HUES48 (cell line): ENCODE data around the gene IFT52.

ENCODE experiments used
- H3K27ac ChIP-seq: one replicate; pipeline ENCODE4 v1.7.0; 2013; ENCODE audit warnings: low read depth, low read length, inconsistent platforms
- H3K27me3 ChIP-seq: 2 replicates; pipeline ENCODE4 v1.6.1; 2013; ENCODE audit warnings: mild to moderate bottlenecking, low read length; ENCODE audit not compliant: control insufficient read depth, insufficient read depth
- H3K36me3 ChIP-seq: 2 replicates; pipeline ENCODE4 v1.6.1; 2013; ENCODE audit warnings: low read length; ENCODE audit not compliant: control insufficient read depth, insufficient read depth
- H3K4me1 ChIP-seq: 2 replicates; pipeline ENCODE4 v1.6.1; 2013; ENCODE audit warnings: mild to moderate bottlenecking, low read length; ENCODE audit not compliant: control insufficient read depth, insufficient read depth
- H3K4me3 ChIP-seq: 2 replicates; pipeline ENCODE4 v1.5.1; 2013; ENCODE audit warnings: mild to moderate bottlenecking, low read depth, low read length
- H3K9ac ChIP-seq: 2 replicates; pipeline ENCODE4 v1.6.1; 2013; ENCODE audit warnings: mild to moderate bottlenecking, low read depth, low read length, moderate library complexity
- H3K9me3 ChIP-seq: 2 replicates; pipeline ENCODE4 v1.6.1; 2013; ENCODE audit warnings: low read length; ENCODE audit not compliant: control insufficient read depth, insufficient read depth

Gene IFT52

DNA sequence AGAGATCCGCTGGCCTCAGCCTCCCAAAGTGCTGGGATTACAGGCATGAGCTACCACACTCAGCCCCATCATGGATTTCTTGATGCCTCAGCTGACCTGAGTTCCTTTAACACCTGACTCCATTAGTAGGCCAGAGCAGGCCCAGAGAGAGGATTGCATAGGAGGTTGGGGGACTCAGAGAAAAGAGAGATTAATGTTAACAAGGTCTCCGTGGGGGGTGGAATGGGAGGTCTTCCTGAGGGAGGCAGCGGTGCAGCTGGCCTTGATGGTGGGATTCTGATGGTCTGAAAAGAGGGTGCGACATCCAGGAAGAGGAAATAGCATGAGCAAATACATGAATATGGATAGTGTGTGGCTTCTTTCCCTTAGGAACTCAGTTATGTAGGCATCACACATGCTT, 22.0 kb upstream of the IFT52 start:
- H3K9me3 ChIP-seq = no peaks in the 10 kb centered on the region
- H3K27me3 ChIP-seq = no peaks in the 10 kb centered on the region

DNA sequence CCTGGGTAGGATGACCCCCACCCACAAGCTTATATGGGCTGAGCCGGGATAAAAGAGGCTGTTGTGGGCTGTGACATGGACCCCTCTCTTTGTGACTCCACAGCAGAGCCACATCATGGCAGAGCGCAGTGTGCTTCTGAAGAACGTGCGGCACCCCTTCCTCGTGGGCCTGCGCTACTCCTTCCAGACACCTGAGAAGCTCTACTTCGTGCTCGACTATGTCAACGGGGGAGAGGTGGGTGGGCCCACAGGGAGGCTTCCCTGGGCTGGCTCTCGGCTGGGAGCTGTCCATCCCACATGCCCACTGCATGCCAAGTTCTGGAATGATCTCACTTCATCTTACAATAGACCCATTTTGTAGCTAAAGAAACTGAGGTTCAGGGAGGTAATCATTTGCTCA, 21.5 kb upstream of the IFT52 start:
- H3K36me3 ChIP-seq = no peaks in the 10 kb centered on the region
- no peaks in the 10 kb centered on the region for H3K27me3 ChIP-seq
- no peaks in the 10 kb centered on the region for H3K4me1 ChIP-seq
- no peaks in the 10 kb centered on the region for H3K9me3 ChIP-seq
- H3K9ac ChIP-seq = no peak overlapping the region
- H3K4me3 ChIP-seq = no peak overlapping the region
- H3K27ac ChIP-seq = no peak overlapping the region

More for the DNA sequence above, 22.0 kb upstream of the IFT52 start:
- H3K27ac ChIP-seq = no peak overlapping the region
- H3K4me3 ChIP-seq = no peak overlapping the region
- no peak overlapping the region for H3K9ac ChIP-seq
- no peaks in the 10 kb centered on the region for H3K36me3 ChIP-seq
- H3K4me1 ChIP-seq = no peaks in the 10 kb centered on the region

DNA sequence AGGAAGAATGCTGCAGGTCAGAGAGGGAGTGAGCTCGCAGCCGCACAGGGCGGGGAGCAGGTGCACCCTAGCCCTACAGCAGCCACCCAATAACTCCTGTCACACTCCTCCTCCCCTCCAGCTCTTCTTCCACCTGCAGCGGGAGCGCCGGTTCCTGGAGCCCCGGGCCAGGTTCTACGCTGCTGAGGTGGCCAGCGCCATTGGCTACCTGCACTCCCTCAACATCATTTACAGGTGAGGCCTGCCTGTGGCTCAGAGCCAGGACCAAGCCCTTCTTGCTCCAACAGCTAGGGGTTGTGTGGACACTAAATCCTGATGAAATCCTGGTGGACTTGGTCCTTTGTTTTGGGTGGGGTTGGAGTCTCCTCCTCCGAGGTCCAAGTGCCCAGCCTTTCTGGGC, 20.2 kb upstream of the IFT52 start:
- Histone ChIP-seq H3K36me3 (no peaks in the 10 kb centered on the region), H3K27me3 (no peaks in the 10 kb centered on the region), H3K4me1 (no peaks in the 10 kb centered on the region), H3K27ac (no peak overlapping the region), H3K9ac (no peak overlapping the region), H3K9me3 (no peaks in the 10 kb centered on the region), H3K4me3 (no peak overlapping the region)

DNA sequence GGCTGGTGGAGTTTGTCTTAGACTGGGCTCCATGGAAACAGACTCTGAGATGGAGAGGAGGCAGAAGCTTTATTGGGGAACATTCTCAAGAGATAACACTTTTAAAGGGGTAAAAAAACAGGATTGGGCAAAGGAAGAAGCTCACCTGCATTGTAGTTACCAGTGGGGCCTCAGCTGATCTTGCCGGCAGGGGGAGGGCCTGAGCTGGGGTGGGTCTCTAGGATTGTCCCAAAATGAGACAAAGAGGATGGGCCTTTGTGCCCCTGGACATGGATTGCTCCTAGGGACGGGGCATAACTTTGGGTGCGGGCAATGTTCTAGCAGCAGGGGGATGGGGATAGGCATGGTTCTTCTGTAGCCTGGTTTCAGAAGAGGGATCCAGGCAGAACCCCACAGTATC, 19.4 kb upstream of the IFT52 start:
- Histone ChIP-seq H3K9ac (no peak overlapping the region), H3K27me3 (no peaks in the 10 kb centered on the region), H3K4me3 (no peak overlapping the region), H3K27ac (no peak overlapping the region), H3K9me3 (no peaks in the 10 kb centered on the region), H3K36me3 (no peaks in the 10 kb centered on the region), H3K4me1 (no peaks in the 10 kb centered on the region)

DNA sequence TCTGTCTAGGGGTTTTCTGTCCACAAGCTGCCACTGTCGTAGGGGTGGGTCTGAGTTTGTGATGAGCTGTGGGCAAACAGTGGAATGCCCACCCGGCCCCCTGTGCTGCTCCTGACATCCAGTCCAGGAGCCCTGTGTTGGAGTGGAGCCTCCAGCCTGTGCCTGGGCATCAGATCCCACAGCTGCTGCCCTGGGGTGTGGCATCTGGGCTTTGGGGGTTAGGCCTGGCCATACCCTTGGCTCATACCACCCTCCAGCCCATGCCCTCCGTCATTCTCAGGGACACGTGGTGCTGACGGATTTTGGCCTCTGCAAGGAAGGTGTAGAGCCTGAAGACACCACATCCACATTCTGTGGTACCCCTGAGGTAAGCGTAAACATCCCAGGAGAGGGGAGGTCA, 19.0 kb upstream of the IFT52 start:
- Histone ChIP-seq H3K27ac (no peak overlapping the region), H3K27me3 (no peaks in the 10 kb centered on the region), H3K36me3 (no peaks in the 10 kb centered on the region), H3K9me3 (no peaks in the 10 kb centered on the region), H3K4me1 (no peaks in the 10 kb centered on the region), H3K9ac (no peak overlapping the region), H3K4me3 (no peak overlapping the region)

DNA sequence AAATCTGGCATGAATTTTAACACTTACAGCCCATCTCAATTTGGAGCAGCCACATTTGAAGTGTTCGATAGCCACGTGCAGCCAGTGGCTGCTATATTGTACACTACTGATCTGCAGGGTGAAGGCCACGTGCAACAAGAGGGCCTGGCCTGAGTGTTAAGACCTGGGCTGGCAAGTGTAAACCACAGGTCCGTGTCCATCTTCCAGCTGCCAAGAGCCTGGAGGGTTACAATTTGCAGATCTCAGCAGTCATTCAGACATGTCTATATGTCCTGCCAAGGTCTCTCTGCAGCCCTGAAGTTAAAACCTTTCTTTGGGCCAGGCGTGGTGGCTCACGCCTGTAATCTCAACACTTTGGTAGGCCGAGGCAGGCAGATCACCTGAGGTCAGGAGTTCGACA, 17.8 kb upstream of the IFT52 start:
- H3K9ac ChIP-seq = no peak overlapping the region
- H3K4me3 ChIP-seq = no peak overlapping the region
- H3K27ac ChIP-seq = no peak overlapping the region
- H3K9me3 ChIP-seq = no peaks in the 10 kb centered on the region
- H3K27me3 ChIP-seq = no peaks in the 10 kb centered on the region
- no peaks in the 10 kb centered on the region for H3K36me3 ChIP-seq
- H3K4me1 ChIP-seq = no peaks in the 10 kb centered on the region

DNA sequence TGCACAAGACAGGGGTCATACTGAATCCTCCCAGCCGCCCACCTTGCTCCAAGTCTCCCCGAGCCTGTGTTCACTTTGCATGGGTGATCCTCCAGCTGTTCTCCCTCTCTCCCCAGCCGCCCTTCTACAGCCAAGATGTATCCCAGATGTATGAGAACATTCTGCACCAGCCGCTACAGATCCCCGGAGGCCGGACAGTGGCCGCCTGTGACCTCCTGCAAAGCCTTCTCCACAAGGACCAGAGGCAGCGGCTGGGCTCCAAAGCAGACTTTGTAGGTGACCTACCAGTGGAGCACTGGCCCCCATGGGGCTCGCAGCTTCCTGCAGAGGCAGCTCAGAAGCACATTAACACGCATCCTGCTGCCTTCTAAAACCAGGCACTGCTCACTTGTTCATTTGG, 14.6 kb upstream of the IFT52 start:
- Histone ChIP-seq H3K4me1 (no peaks in the 10 kb centered on the region), H3K9ac (no peak overlapping the region), H3K9me3 (no peaks in the 10 kb centered on the region), H3K36me3 (no peaks in the 10 kb centered on the region), H3K4me3 (no peak overlapping the region), H3K27ac (no peak overlapping the region), H3K27me3 (no peaks in the 10 kb centered on the region)

DNA sequence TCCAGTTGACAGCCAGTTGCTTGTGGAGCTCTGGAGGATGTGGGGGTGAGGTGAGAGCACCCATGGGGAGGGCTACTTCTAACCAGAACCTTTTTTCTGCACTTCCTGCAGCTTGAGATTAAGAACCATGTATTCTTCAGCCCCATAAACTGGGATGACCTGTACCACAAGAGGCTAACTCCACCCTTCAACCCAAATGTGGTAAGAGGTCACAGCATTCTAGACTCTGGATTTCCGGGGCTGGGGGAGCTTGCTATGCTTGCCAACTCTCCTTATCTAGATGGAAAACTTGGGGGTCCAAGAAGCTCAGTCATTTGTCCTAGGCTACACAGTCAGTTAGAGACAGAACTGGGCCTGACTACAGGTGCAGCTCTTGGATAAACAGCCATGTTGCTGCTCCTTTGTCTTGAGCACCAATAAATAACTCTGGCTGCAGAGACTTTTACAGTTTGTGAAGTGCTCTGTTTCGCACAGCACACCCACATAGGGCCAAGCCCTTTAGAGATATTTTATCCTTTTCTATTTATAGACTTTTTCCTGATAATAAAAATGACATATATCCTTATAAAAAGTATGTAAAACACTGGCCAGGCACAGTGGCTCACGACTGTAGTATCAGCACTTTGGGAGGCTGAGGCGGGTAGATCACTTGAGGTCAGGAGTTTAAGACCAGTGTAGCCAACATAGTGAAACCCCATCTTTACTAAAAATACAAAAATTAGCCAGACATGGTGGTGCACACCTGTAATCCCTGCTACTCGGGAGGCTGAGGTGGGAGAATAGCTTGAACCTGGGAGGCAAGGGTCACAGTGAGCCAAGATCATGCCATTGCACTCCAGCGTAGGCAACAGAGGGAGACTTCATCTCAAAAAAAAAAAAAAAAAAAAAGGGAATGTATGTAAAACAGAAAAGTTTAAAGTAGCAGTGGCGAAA, 10.6 kb upstream of the IFT52 start:
- Histone ChIP-seq H3K9ac (no peak overlapping the region), H3K4me3 (no peak overlapping the region), H3K9me3 (no peaks in the 10 kb centered on the region), H3K27me3 (no peaks in the 10 kb centered on the region), H3K27ac (no peak overlapping the region), H3K4me1 (0 out of 2 replicates have a peak, but pooled peaks cover 10% of the 10 kb centered on the region), H3K36me3 (no peaks in the 10 kb centered on the region)

DNA sequence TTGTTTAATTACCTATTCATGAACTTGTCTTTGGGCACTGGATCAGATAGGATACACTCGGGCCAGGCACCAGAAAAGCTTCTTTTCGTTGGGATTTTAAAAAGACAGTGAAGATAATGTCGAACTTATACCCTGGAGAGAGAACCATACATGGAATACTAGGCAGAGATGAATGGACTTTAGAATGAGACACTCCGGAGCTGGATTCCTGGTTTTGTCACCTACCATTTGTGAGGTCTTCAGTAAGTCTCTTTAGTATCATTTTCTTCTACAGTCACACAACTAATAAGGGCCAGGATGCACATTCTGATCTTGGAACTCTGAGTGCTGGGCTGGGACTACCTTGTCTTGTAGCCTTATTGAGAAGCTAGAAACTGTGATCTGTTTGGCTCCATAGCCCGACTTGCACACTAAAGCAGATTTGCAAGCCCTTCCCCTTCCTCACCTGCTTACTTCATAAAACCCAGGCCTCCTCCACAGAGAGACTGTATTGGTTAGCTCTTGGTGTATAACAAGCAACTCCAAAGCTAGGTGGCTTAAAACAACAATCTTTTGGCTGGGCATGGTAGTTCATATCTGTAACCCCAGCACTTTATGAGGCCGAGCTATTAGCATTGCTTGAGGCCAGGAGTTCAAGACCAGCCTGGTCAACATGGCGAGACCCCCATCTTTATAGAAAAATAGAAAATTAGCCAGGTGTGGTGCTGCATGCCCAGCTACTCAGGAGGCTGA, 7.4 kb upstream of the IFT52 start:
- no peaks in the 10 kb centered on the region for H3K9me3 ChIP-seq
- no peaks in the 10 kb centered on the region for H3K36me3 ChIP-seq
- H3K4me1 ChIP-seq = 0 out of 2 replicates have a peak, but pooled peaks cover 10% of the 10 kb centered on the region
- no peak overlapping the region for H3K27ac ChIP-seq
- H3K27me3 ChIP-seq = no peaks in the 10 kb centered on the region
- H3K9ac ChIP-seq = no peak overlapping the region
- no peak overlapping the region for H3K4me3 ChIP-seq

DNA sequence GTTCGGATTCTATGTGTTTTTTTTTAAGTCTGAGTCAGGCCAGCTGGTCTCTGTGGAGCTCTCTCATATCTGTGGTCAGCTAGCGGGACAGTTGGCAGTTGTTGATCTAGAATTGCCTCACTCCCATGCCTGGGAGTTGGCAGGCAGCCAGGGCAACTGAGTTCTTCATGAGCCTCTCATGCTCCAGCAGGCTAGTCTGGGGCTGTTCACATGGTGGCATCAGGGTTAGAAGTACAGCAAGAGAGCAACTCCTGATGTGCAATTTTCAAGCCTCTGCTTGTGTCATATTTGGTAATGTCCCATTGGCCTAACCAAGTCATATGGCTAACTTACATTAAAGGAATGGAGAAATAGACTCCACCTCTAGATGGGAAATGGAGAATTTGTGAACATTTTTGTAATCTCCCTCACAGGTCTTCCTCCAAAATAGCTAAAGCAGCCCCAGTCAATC, 6.7 kb upstream of the IFT52 start:
- no peaks in the 10 kb centered on the region for H3K27me3 ChIP-seq
- no peaks in the 10 kb centered on the region for H3K36me3 ChIP-seq
- no peak overlapping the region for H3K27ac ChIP-seq
- H3K9me3 ChIP-seq = no peaks in the 10 kb centered on the region
- H3K9ac ChIP-seq = no peak overlapping the region
- H3K4me1 ChIP-seq = 0 out of 2 replicates have a peak, but pooled peaks cover 10% of the 10 kb centered on the region
- no peak overlapping the region for H3K4me3 ChIP-seq
